ENCODE results near the gene COL4A4.

COL4A4 gene

DNA sequence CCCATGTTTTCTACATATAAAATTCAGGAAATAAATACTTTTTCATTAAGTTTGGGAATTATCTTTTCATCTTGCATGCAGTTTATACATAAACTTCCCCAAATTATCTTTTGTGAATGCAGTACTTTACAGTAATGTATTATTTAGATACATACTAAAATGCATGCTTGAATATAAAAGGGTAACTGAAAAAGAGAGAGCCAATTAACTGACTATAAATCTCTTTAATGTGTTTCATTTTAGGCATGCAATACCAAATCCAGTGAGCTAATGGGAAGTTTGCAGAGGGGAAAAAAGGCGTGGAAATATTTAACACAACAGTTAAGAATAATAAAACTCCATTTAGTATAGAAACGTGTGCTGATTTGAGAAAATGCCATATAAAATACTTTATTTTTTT lies 39.2 kb downstream of the COL4A4 start:
- Histone ChIP-seq H3K79me2 (ENCODE audit: low read length) (no peaks in the 10 kb centered on the region), H3K9me2 (replicated peaks; ENCODE audit: insufficient read depth, low read length) (no peaks in the 10 kb centered on the region), H3K27ac (ENCODE audit: low read length) (no peak overlapping the region), H3K9me3 (replicated peaks; ENCODE audit: insufficient read depth, low read length) (no peaks in the 10 kb centered on the region), H3K4me3 (ENCODE audit: low read length) (no peak overlapping the region), H3K27me3 (replicated peaks; ENCODE audit: insufficient read depth, low read length) (no peaks in the 10 kb centered on the region), H2AFZ (ENCODE audit: low read length) (no peak overlapping the region), H3K36me3 (replicated peaks; ENCODE audit: insufficient read depth, low read length) (no peaks in the 10 kb centered on the region), H3K9ac (ENCODE audit: low read length) (no peak overlapping the region), H3K4me2 (ENCODE audit: low read depth, low read length) (no peak overlapping the region), H3K4me1 (ENCODE audit: low read length) (no peaks in the 10 kb centered on the region), H3F3A (ENCODE audit: insufficient read depth, low read length) (no peaks in the 10 kb centered on the region), H4K20me1 (ENCODE audit: insufficient read depth, low read length) (no peaks in the 10 kb centered on the region)
- no peak for DNase-seq
- TF ChIP-seq EZH2phosphoT487 (IDR thresholded peaks at IDR 0.05; ENCODE audit: low read length) (no peak), EZH2 (optimal IDR thresholded peaks at IDR 0.05; ENCODE audit: low read depth, low read length) (no peak)
- TF ChIP-seq, protein P1, sequence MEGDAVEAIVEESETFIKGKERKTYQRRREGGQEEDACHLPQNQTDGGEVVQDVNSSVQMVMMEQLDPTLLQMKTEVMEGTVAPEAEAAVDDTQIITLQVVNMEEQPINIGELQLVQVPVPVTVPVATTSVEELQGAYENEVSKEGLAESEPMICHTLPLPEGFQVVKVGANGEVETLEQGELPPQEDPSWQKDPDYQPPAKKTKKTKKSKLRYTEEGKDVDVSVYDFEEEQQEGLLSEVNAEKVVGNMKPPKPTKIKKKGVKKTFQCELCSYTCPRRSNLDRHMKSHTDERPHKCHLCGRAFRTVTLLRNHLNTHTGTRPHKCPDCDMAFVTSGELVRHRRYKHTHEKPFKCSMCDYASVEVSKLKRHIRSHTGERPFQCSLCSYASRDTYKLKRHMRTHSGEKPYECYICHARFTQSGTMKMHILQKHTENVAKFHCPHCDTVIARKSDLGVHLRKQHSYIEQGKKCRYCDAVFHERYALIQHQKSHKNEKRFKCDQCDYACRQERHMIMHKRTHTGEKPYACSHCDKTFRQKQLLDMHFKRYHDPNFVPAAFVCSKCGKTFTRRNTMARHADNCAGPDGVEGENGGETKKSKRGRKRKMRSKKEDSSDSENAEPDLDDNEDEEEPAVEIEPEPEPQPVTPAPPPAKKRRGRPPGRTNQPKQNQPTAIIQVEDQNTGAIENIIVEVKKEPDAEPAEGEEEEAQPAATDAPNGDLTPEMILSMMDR (IDR thresholded peaks at IDR 0.05; ENCODE audit: low read length), result no peak

DNA sequence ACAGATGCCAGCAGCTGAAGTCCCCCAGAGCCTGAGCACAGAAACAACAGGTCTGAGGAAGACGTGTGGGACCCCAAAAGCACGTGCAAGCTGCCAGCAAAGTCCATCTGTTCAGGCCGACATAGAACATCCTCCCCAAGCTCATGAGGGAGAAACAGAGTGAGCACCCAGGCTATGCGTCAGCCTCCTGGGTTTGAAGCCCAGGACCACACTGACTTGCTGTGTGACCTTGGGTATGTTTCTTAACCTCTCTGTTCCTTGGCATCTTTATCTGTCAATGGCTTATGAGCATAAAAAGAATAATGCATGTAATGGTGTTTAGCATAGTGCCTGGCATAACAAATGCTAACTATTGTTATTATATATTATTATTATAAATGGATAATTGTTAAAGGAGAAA lies 40.3 kb downstream of the COL4A4 start:
- H3K79me2 ChIP-seq (ENCODE audit: low read length), result no peaks in the 10 kb centered on the region
- no peak overlapping the region for H3K4me3 ChIP-seq (ENCODE audit: low read length)
- H2AFZ ChIP-seq (ENCODE audit: low read length), result no peak overlapping the region
- no peak for DNase-seq
- no peak overlapping the region for H3K27ac ChIP-seq (ENCODE audit: low read length)
- H4K20me1 ChIP-seq (ENCODE audit: insufficient read depth, low read length), result no peaks in the 10 kb centered on the region
- H3K4me1 ChIP-seq (ENCODE audit: low read length), result no peaks in the 10 kb centered on the region
- no peaks in the 10 kb centered on the region for H3K9me2 ChIP-seq (replicated peaks; ENCODE audit: insufficient read depth, low read length)
- H3K9ac ChIP-seq (ENCODE audit: low read length), result no peak overlapping the region
- H3K36me3 ChIP-seq (replicated peaks; ENCODE audit: insufficient read depth, low read length), result no peaks in the 10 kb centered on the region
- H3F3A ChIP-seq (ENCODE audit: insufficient read depth, low read length), result no peaks in the 10 kb centered on the region
- no peaks in the 10 kb centered on the region for H3K27me3 ChIP-seq (replicated peaks; ENCODE audit: insufficient read depth, low read length)
- H3K9me3 ChIP-seq (replicated peaks; ENCODE audit: insufficient read depth, low read length), result no peaks in the 10 kb centered on the region
- H3K4me2 ChIP-seq (ENCODE audit: low read depth, low read length), result no peak overlapping the region
- TF ChIP-seq, protein P1 (IDR thresholded peaks at IDR 0.05; ENCODE audit: low read length), result no peak
- TF ChIP-seq EZH2phosphoT487 (IDR thresholded peaks at IDR 0.05; ENCODE audit: low read length) (no peak), EZH2 (optimal IDR thresholded peaks at IDR 0.05; ENCODE audit: low read depth, low read length) (no peak)

DNA sequence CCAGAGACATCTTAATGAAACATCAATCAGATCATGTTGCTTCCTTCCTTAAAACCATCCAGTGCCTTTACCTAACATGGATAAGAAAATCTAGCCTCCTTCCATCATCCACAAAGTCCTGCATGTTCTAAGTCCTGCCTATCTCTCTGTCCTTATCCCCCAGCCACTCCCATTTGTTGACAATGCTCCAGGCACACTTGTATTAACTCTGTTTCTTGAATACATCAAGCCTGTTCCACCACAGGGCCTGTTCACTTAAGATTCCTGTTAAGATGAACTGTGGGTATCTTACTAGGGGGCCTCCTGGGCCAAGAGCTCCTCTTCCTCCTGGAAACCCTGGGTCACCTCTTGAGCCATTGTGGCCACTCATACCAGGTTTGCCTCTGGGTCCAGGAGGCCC lies 45.7 kb downstream of the COL4A4 start:
- Histone ChIP-seq H3K4me3 (ENCODE audit: low read length) (no peak overlapping the region), H3K27me3 (replicated peaks; ENCODE audit: insufficient read depth, low read length) (no peaks in the 10 kb centered on the region), H3K27ac (ENCODE audit: low read length) (no peak overlapping the region), H3K4me2 (ENCODE audit: low read depth, low read length) (no peak overlapping the region), H3K9me2 (replicated peaks; ENCODE audit: insufficient read depth, low read length) (no peaks in the 10 kb centered on the region), H3F3A (ENCODE audit: insufficient read depth, low read length) (no peaks in the 10 kb centered on the region), H2AFZ (ENCODE audit: low read length) (no peak overlapping the region), H3K36me3 (replicated peaks; ENCODE audit: insufficient read depth, low read length) (no peaks in the 10 kb centered on the region), H3K9ac (ENCODE audit: low read length) (no peak overlapping the region), H3K79me2 (ENCODE audit: low read length) (no peaks in the 10 kb centered on the region), H3K9me3 (replicated peaks; ENCODE audit: insufficient read depth, low read length) (no peaks in the 10 kb centered on the region), H3K4me1 (ENCODE audit: low read length) (no peaks in the 10 kb centered on the region), H4K20me1 (ENCODE audit: insufficient read depth, low read length) (no peaks in the 10 kb centered on the region)
- TF ChIP-seq EZH2 (optimal IDR thresholded peaks at IDR 0.05; ENCODE audit: low read depth, low read length) (no peak), EZH2phosphoT487 (IDR thresholded peaks at IDR 0.05; ENCODE audit: low read length) (no peak)
- TF ChIP-seq, protein P1 (IDR thresholded peaks at IDR 0.05; ENCODE audit: low read length), result no peak
- DNase-seq, result no peak
